Endothelial cell of umbilical vein (primary cell): ENCODE results near the gene NKX1-2. TPM values are rescaled to one million over a fixed set of nuclear protein-coding genes. Genes with fewer than 3 reads are reported as not detected.

ENCODE experiments used
- BruUV-seq: library from RNA; stranded (reverse); fragments of 400-500 nt; replicated peaks from 2 replicates; lab custom pipeline; 2021; lab: Mats Ljungman, UMichigan
- CTCF ChIA-PET: fragments of 300-600, 350-600 bp; sonication (Branson Sonifier 250); formaldehyde crosslinking; loops from one replicate; lab custom pipeline; 2021; ENCODE audit warnings: antibody characterized with exemption, inconsistent platforms; lab: Charles Lee
- POLR2A ChIA-PET: fragments of 300-600, 350-600 bp; sonication (Branson Sonifier 250); formaldehyde crosslinking; loops from one replicate; lab custom pipeline; 2021; ENCODE audit warnings: antibody characterized with exemption, inconsistent platforms; lab: Charles Lee
- DNase-seq: peaks from one replicate; pipeline ENCODE4 v3.0.0-alpha.2; 2011; ENCODE audit warnings: low read depth, low spot score
- FAIRE-seq: peaks from 2 replicates; lab custom pipeline; 2011; peaks lifted over from hg19 to GRCh38; lab: Jason Lieb, UNC
- H2AFZ ChIP-seq: 2 replicates; pipeline ENCODE4 v1.6.0; 2012; ENCODE audit warnings: low read depth, low read length, control low read depth, inconsistent platforms
- H3K27ac ChIP-seq: 2 replicates; pipeline ENCODE4 v1.5.1; 2011; ENCODE audit warnings: low read depth, mild to moderate bottlenecking, control low read depth, low read length, moderate library complexity; ENCODE audit not compliant: insufficient read depth
- H3K27me3 ChIP-seq, 2 experiments: 2 replicates each; pipeline versions ENCODE4 v1.6.0 to v1.6.1; 2011; ENCODE audit warnings: low read length in 2 of 2, mixed read lengths in 1 of 2; ENCODE audit not compliant: control insufficient read depth in 2 of 2, insufficient read depth in 2 of 2
- H3K36me3 ChIP-seq, 2 experiments: 2 replicates in 1 of 2; 3 replicates in 1 of 2; pipeline ENCODE4 v1.5.1; 2011; ENCODE audit warnings: low read length in 2 of 2, mild to moderate bottlenecking in 1 of 2, moderate library complexity in 1 of 2; ENCODE audit not compliant: control insufficient read depth in 2 of 2, insufficient read depth in 2 of 2; ENCODE audit errors: extremely low read depth in 1 of 2
- H3K4me1 ChIP-seq: 3 replicates; pipeline ENCODE4 v1.5.1; 2011; ENCODE audit warnings: mild to moderate bottlenecking, low read length; ENCODE audit not compliant: control insufficient read depth, insufficient read depth; ENCODE audit errors: extremely low read depth
- H3K4me2 ChIP-seq: 2 replicates; pipeline ENCODE4 v1.6.1; 2011; ENCODE audit warnings: low read length, control low read depth, mixed read lengths; ENCODE audit not compliant: insufficient read depth
- H3K4me3 ChIP-seq, 3 experiments: fragments of 200-600 bp in 1 of 3; sonication (generic), shearing (Covaris generic) in 1 of 3; replicated peaks in 1 of 3; 2 replicates each; pipeline ENCODE4 v1.5.1; 2011 to 2016; ENCODE audit warnings: control low read depth in 3 of 3, low read length in 3 of 3, mild to moderate bottlenecking in 2 of 3, inconsistent platforms in 1 of 3, low read depth in 1 of 3, moderate library complexity in 1 of 3; ENCODE audit not compliant: insufficient read depth in 1 of 3
- H3K79me2 ChIP-seq: 2 replicates; pipeline ENCODE4 v1.6.0; 2012; ENCODE audit warnings: low read length, inconsistent platforms; ENCODE audit not compliant: control insufficient read depth, insufficient read depth
- H3K9ac ChIP-seq: replicated peaks from 2 replicates; pipeline ENCODE3; 2011; ENCODE audit warnings: low read length, control low read depth; ENCODE audit not compliant: insufficient read depth; ENCODE audit errors: extremely low read depth
- H3K9me1 ChIP-seq: replicated peaks from 3 replicates; pipeline ENCODE4 v1.6.0; 2011; ENCODE audit warnings: mild to moderate bottlenecking, low read length; ENCODE audit not compliant: control insufficient read depth, insufficient read depth; ENCODE audit errors: extremely low read depth
- H3K9me3 ChIP-seq: replicated peaks from 2 replicates; pipeline ENCODE4 v1.5.1; 2012; ENCODE audit warnings: low read length, inconsistent platforms; ENCODE audit not compliant: control insufficient read depth, insufficient read depth
- H4K20me1 ChIP-seq: replicated peaks from 2 replicates; pipeline ENCODE3; 2011; ENCODE audit warnings: mild to moderate bottlenecking, low read length; ENCODE audit not compliant: control insufficient read depth, insufficient read depth; ENCODE audit errors: extremely low read depth
- CTCF ChIP-seq, 2 donors: IDR thresholded peaks; 1 replicate in 1 of 2; 2 replicates in 1 of 2; pipeline ENCODE4 v1.5.1; 2011; ENCODE audit warnings: low read length in 2 of 2, mild to moderate bottlenecking in 2 of 2, moderate library complexity in 2 of 2, control low read depth in 1 of 2, inconsistent platforms in 1 of 2, low read depth in 1 of 2; ENCODE audit not compliant: insufficient read depth in 1 of 2; ENCODE audit errors: extremely low read depth in 1 of 2
- EZH2 ChIP-seq: IDR thresholded peaks from 2 replicates; pipeline ENCODE4 v1.6.1; 2012; ENCODE audit warnings: borderline replicate concordance, low read depth, mild to moderate bottlenecking, moderate library complexity, low read length, inconsistent platforms; ENCODE audit not compliant: severe bottlenecking
- MYC ChIP-seq: IDR thresholded peaks from one replicate; pipeline ENCODE4 v1.6.1; 2011; ENCODE audit warnings: mild to moderate bottlenecking, low read depth, low read length
- dilution Hi-C: fragments of 300-500 bp; cut with MboI; formaldehyde crosslinking; loops from one replicate; pipeline ENCODE4 v1.15.0; 2019; ENCODE audit warnings: low sequenced_read_pairs; ENCODE audit not compliant: extremely low pct_ligation_motif_present
- intact Hi-C: fragments of 100-400 bp; cut with micrococcal nuclease; formaldehyde crosslinking; loops from one replicate; pipeline ENCODE4 v1.10.0; 2022
- polyA plus RNA-seq, 4 experiments: library from polyadenylated mRNA; depleted of rRNA in 3 of 4; stranded (reverse) in 3 of 4; unstranded in 1 of 4; fragments of >200 nt; gene quantifications; 2 replicates each; pipeline versions ENCODE4 v1.2.1 to v1.2.3, GENCODE V29; 2011 to 2012; ENCODE audit warnings: missing spikeins in 1 of 4
- total RNA-seq: library from RNA; stranded (reverse); gene quantifications from 2 replicates; pipeline ENCODE4 v1.2.3, GENCODE V29; 2021

NKX1-2 gene
- total and polyA plus RNA-seq, 2 donors (not counting 3 experiments of a cell fraction or from before 2014, with no cell fraction given) = not detected

GRCh38 chr10:124407456-124407855, 42.4 kb downstream of the NKX1-2 start:
- ChIA-PET CTCF (interaction anchor here (1.2 kb wide), 1 partner anchor 18 kb away, joined by 4 read pairs; no protein-coding TSS in a partner anchor), POLR2A (no interaction called here)
- Histone ChIP-seq H3K9me3 (no peaks in the 10 kb centered on the region), H3K9me1 (no peaks in the 10 kb centered on the region), H3K4me1 (no peaks in the 10 kb centered on the region), H3K79me2 (peaks cover 2% of the 10 kb centered on the region), H3K36me3 (peaks cover 14 to 20% of the 10 kb centered on the region in 2 experiments), H4K20me1 (no peaks in the 10 kb centered on the region), H3K27me3 (no peaks in the 10 kb centered on the region), H3K9ac (no peak overlapping the region), H3K4me3 (no peak overlapping the region), H3K27ac (no peak overlapping the region), H2AFZ (no peak overlapping the region), H3K4me2 (no peak overlapping the region)
- no TSS peak for BruUV-seq
- dilution Hi-C loops = no loop called here
- intact Hi-C loops = no loop called here
- DNase-seq = no peak
- no peak for FAIRE-seq
- no peak for TF ChIP-seq EZH2

- Histone ChIP-seq H4K20me1 (no peaks in the 10 kb centered on the region), H3K4me2 (no peak overlapping the region), H3K79me2 (no peaks in the 10 kb centered on the region), H3K36me3 (peaks cover 22% of the 10 kb centered on the region in 2 experiments), H3K27ac (no peak overlapping the region), H3K4me3 (no peak overlapping the region), H3K9me3 (no peaks in the 10 kb centered on the region), H3K4me1 (no peaks in the 10 kb centered on the region), H3K9ac (no peak overlapping the region), H2AFZ (no peak overlapping the region), H3K9me1 (no peaks in the 10 kb centered on the region), H3K27me3 (no peaks in the 10 kb centered on the region)
- peak; percentile 83 for FAIRE-seq
- peak; percentile 85 for DNase-seq
- dilution Hi-C loops = no loop called here
- TF ChIP-seq MYC = no peak
- peak; percentile 60 to 64 for TF ChIP-seq CTCF (IDR thresholded peaks at IDR 0.05; ENCODE audit: extremely low read depth in 1 of 2, insufficient read depth in 1 of 2, low read depth in 1 of 2, low read length in 2 of 2)
- intact Hi-C loops = loop anchor here (1.0 to 5.0 kb wide), 3 partner anchors 344 to 821 kb away; no protein-coding TSS in a partner anchor
- CTCF ChIA-PET = interaction anchor here (0.5 to 2.9 kb wide), 21 partner anchors 10 to 1220 kb away, joined by 3 to 80 read pairs (median 4); partner anchors contain the start of gene OAT
- POLR2A ChIA-PET = no interaction called here
- BruUV-seq = no TSS peak
These were observed 46.3 kb downstream of the NKX1-2 start for GRCh38 chr10:124403548-124403947.
